ENCODE measurements around the gene VPS13A.

DNA sequence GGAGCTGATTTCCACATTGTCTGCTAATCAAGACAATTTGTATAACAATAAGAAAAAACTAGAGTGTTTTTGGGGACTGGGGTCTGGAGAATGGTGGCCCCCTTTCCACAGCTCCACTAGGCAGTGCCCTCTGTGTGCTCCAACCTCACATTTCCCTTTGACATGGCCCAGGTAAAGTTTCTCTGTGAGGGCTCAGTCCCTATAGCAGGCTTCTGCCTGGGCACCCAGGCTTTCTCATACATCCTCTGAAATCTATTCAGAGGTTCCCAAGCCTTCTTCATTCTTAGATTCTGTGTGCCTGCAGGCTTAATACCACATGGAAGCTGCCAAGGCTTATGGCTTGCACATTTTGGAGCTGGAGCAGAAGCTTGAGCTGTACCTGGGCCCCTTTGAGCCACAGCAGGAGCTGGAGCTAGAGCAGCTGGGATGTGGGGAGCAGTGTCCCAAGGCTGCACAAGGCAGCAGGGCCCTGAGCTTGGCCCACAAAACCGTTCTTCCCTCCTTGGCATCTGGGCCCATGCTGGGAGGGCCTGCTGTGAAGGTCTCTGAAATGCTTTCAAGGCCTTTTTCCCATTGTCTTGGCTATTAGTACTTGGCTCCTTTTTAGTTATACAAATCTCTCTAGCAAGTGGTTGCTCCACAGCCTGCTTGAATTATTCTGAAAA is 49.1 kb upstream of the VPS13A start:
- TF ChIP-seq, protein P1, sequence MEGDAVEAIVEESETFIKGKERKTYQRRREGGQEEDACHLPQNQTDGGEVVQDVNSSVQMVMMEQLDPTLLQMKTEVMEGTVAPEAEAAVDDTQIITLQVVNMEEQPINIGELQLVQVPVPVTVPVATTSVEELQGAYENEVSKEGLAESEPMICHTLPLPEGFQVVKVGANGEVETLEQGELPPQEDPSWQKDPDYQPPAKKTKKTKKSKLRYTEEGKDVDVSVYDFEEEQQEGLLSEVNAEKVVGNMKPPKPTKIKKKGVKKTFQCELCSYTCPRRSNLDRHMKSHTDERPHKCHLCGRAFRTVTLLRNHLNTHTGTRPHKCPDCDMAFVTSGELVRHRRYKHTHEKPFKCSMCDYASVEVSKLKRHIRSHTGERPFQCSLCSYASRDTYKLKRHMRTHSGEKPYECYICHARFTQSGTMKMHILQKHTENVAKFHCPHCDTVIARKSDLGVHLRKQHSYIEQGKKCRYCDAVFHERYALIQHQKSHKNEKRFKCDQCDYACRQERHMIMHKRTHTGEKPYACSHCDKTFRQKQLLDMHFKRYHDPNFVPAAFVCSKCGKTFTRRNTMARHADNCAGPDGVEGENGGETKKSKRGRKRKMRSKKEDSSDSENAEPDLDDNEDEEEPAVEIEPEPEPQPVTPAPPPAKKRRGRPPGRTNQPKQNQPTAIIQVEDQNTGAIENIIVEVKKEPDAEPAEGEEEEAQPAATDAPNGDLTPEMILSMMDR (IDR thresholded peaks at IDR 0.05) = no peak
- TF ChIP-seq POLR2A (IDR thresholded peaks at IDR 0.05) = no peak
